IMR-90 (cell line): ENCODE measurements around the gene C12orf57. TPM values are rescaled to one million over a fixed set of nuclear protein-coding genes. Genes with fewer than 3 reads are reported as not detected.

Experiments used
- ATAC-seq: fragments of 200-7000 bp; cut with Tn5 transposase; 2 replicates; pipeline ENCODE4 v1.9.1; 2020; ENCODE audit warnings: low read depth, mild to moderate bottlenecking, moderate library complexity
- BruUV-seq: library from RNA; stranded (reverse); fragments of 400-500 nt; replicated peaks from 2 replicates; lab custom pipeline; 2021; lab: Mats Ljungman, UMichigan
- CTCF ChIA-PET: fragments of 300-600 bp; formaldehyde crosslinking; extraction: SDS; loops from one replicate; lab custom pipeline; 2021; ENCODE audit warnings: antibody characterized with exemption; lab: Yijun Ruan, JAX
- POLR2A ChIA-PET: fragments of 300-600 bp; sonication (Branson Sonifier 250); formaldehyde crosslinking; loops from one replicate; lab custom pipeline; 2022; ENCODE audit warnings: antibody characterized with exemption; ENCODE audit not compliant: unreplicated experiment; lab: Charles Lee
- DNase-seq: peaks from one replicate; pipeline ENCODE4 v3.0.0; 2013
- H2AFZ ChIP-seq: replicated peaks from 2 replicates; pipeline ENCODE3; 2013; ENCODE audit warnings: low read length, mild to moderate bottlenecking; ENCODE audit not compliant: poor library complexity
- H2AK5ac ChIP-seq: 2 replicates; pipeline ENCODE4 v1.6.1; 2013; ENCODE audit warnings: low read depth, low read length, inconsistent platforms
- H2AK9ac ChIP-seq: replicated peaks from 2 replicates; pipeline ENCODE3; 2013; ENCODE audit warnings: mild to moderate bottlenecking, low read depth, low read length, moderate library complexity; ENCODE audit not compliant: poor library complexity
- H2BK120ac ChIP-seq: 2 replicates; pipeline ENCODE4 v1.6.1; 2013; ENCODE audit warnings: low read depth, low read length, inconsistent platforms
- H2BK15ac ChIP-seq: 3 replicates; pipeline ENCODE4 v1.6.1; 2013; ENCODE audit warnings: low read depth, low read length, inconsistent platforms
- H2BK20ac ChIP-seq: 2 replicates; pipeline ENCODE4 v1.6.1; 2013; ENCODE audit warnings: low read depth, mild to moderate bottlenecking, inconsistent platforms, low read length, moderate library complexity
- H2BK5ac ChIP-seq: 2 replicates; pipeline ENCODE4 v1.6.1; 2013; ENCODE audit warnings: mild to moderate bottlenecking, low read depth, low read length, inconsistent platforms; ENCODE audit not compliant: poor library complexity, severe bottlenecking
- H3K14ac ChIP-seq: replicated peaks from 2 replicates; pipeline ENCODE4 v1.6.1; 2013; ENCODE audit warnings: low read depth, low read length, inconsistent platforms
- H3K18ac ChIP-seq: 2 replicates; pipeline ENCODE4 v1.6.1; 2013; ENCODE audit warnings: low read depth, low read length, control low read depth
- H3K23ac ChIP-seq: 2 replicates; pipeline ENCODE4 v1.6.1; 2013; ENCODE audit warnings: low read depth, low read length, inconsistent platforms
- H3K27ac ChIP-seq: 2 replicates; pipeline ENCODE4 v1.5.1; 2013; ENCODE audit warnings: mild to moderate bottlenecking, control low read depth, low read length; ENCODE audit not compliant: insufficient read depth
- H3K27me3 ChIP-seq: 2 replicates; pipeline ENCODE4 v1.6.1; 2013; ENCODE audit warnings: low read length; ENCODE audit not compliant: control insufficient read depth, insufficient read depth
- H3K36me3 ChIP-seq: 2 replicates; pipeline ENCODE4 v1.6.1; 2013; ENCODE audit warnings: low read length, mixed read lengths; ENCODE audit not compliant: control insufficient read depth, insufficient read depth
- H3K4ac ChIP-seq: 2 replicates; pipeline ENCODE4 v1.6.1; 2013; ENCODE audit warnings: low read depth, low read length, inconsistent platforms
- H3K4me1 ChIP-seq: 2 replicates; pipeline ENCODE4 v1.6.1; 2013; ENCODE audit warnings: low read length, mixed read lengths; ENCODE audit not compliant: control insufficient read depth, insufficient read depth
- H3K4me2 ChIP-seq: 2 replicates; pipeline ENCODE4 v1.6.1; 2013; ENCODE audit warnings: low read depth, mild to moderate bottlenecking, control low read depth, low read length, moderate library complexity
- H3K4me3 ChIP-seq: 2 replicates; pipeline ENCODE4 v1.5.1; 2013; ENCODE audit warnings: low read depth, mild to moderate bottlenecking, control low read depth, low read length, moderate library complexity; ENCODE audit not compliant: insufficient read depth
- H3K56ac ChIP-seq: 2 replicates; pipeline ENCODE4 v1.6.1; 2013; ENCODE audit warnings: low read length, inconsistent platforms; ENCODE audit not compliant: insufficient read depth; ENCODE audit errors: extremely low read depth
- H3K79me1 ChIP-seq, 2 experiments: 2 replicates each; pipeline ENCODE4 v1.6.1; 2013; ENCODE audit warnings: low read length in 2 of 2, inconsistent platforms in 1 of 2, low read depth in 1 of 2
- H3K9ac ChIP-seq: 2 replicates; pipeline ENCODE4 v1.6.1; 2013; ENCODE audit warnings: low read depth, low read length, control low read depth
- H3K9me1 ChIP-seq: 2 replicates; pipeline ENCODE4 v1.6.1; 2013; ENCODE audit warnings: low read length, inconsistent platforms; ENCODE audit not compliant: insufficient read depth
- H3K9me3 ChIP-seq: 2 replicates; pipeline ENCODE4 v1.6.1; 2013; ENCODE audit warnings: low read length; ENCODE audit not compliant: control insufficient read depth, insufficient read depth
- H4K20me1 ChIP-seq: 2 replicates; pipeline ENCODE4 v1.6.1; 2013; ENCODE audit warnings: low read length, inconsistent platforms; ENCODE audit not compliant: insufficient read depth
- H4K5ac ChIP-seq: 2 replicates; pipeline ENCODE4 v1.6.1; 2013; ENCODE audit warnings: mild to moderate bottlenecking, low read depth, low read length, control low read depth
- H4K8ac ChIP-seq, 2 experiments: 2 replicates each; pipeline ENCODE4 v1.6.1; 2013; ENCODE audit warnings: low read depth in 2 of 2, low read length in 2 of 2, control low read depth in 1 of 2, inconsistent platforms in 1 of 2
- H4K91ac ChIP-seq: 2 replicates; pipeline ENCODE4 v1.6.1; 2013; ENCODE audit warnings: low read depth, low read length, inconsistent platforms; ENCODE audit not compliant: insufficient read depth
- BHLHE40 ChIP-seq: fragments of 150-350 bp; IDR thresholded peaks from 2 replicates; pipeline ENCODE4 v1.6.1; 2016; ENCODE audit warnings: mild to moderate bottlenecking, low read depth, low read length
- CEBPB ChIP-seq: IDR thresholded peaks from 2 replicates; pipeline ENCODE4 v1.6.1; 2012; ENCODE audit warnings: low read depth, low read length, improper control_type of control experiment
- MAZ ChIP-seq: IDR thresholded peaks from 2 replicates; pipeline ENCODE4 v1.6.1; 2012; ENCODE audit warnings: low read depth, mild to moderate bottlenecking, low read length, improper control_type of control experiment, moderate library complexity, borderline replicate concordance
- MXI1 ChIP-seq: IDR thresholded peaks from 2 replicates; pipeline ENCODE4 v1.6.1; 2012; ENCODE audit warnings: low read depth, mild to moderate bottlenecking, low read length, moderate library complexity, borderline replicate concordance
- POLR2A ChIP-seq: IDR thresholded peaks from 2 replicates; pipeline ENCODE4 v1.6.1; 2012; ENCODE audit warnings: mild to moderate bottlenecking, low read depth, low read length
- SMC3 ChIP-seq: fragments of 150-350 bp; IDR thresholded peaks from 2 replicates; pipeline ENCODE4 v1.6.1; 2016; ENCODE audit warnings: low read depth, mild to moderate bottlenecking, antibody characterized with exemption, low read length, moderate library complexity
- WGBS, 2 experiments: methylation state at CpG; one replicate each; pipeline versions ENCODE4 v1.1.5 to v1.1.7; 2013; ENCODE audit warnings: missing lambda C conversion rate in 2 of 2; ENCODE audit not compliant: insufficient read length in 1 of 2; ENCODE audit errors: extremely low coverage in 2 of 2; 5-methylcytosine and 5-hydroxymethylcytosine counted together
- dilution Hi-C: fragments of 300-500 bp; cut with HindIII; formaldehyde crosslinking; loops from one replicate; pipeline ENCODE4 v1.14.3; 2018; ENCODE audit warnings: low sequenced_read_pairs; ENCODE audit not compliant: unreplicated experiment
- in situ Hi-C: fragments of 300-500 bp; cut with MboI; formaldehyde crosslinking; loops from 3 replicates; pipeline ENCODE4 v1.14.3; 2019; ENCODE audit warnings: low sequenced_read_pairs, inconsistent platforms, mixed read lengths
- intact Hi-C: fragments of 100-400 bp; cut with micrococcal nuclease; formaldehyde crosslinking; loops from 2 replicates; pipeline ENCODE4 v1.10.0; 2022
- polyA plus RNA-seq, 3 experiments: library from polyadenylated mRNA; depleted of rRNA; stranded (reverse); fragments of >200 nt; gene quantifications; 2 replicates each; pipeline ENCODE4 v1.2.3, GENCODE V29; 2012; ENCODE audit warnings: low replicate concordance in 1 of 3
- total RNA-seq: library from RNA; depleted of rRNA; stranded (reverse); fragments of >200 nt; gene quantifications from 2 replicates; pipeline ENCODE4 v1.2.3, GENCODE V29; 2012

The C12orf57 gene
- total and polyA plus RNA-seq, 2 of the 4 experiments (the other 2 are of a cell fraction): 238 to 530 TPM

- no peaks in the 10 kb centered on the region for H3K9me3 ChIP-seq
- peak within 1 kb of the TSS; percentile 96 for H2AFZ ChIP-seq
- peak within 1 kb of the TSS; percentile 92 for H4K5ac ChIP-seq
- H3K56ac ChIP-seq: 0 out of 2 replicates have a peak within 1 kb of the TSS, but pooled peaks have one; percentile 29
- peak within 1 kb of the TSS; percentile 89 for H2AK9ac ChIP-seq
- peak within 1 kb of the TSS; percentile 44 for H3K18ac ChIP-seq
- intact Hi-C loops (no loop called here), dilution Hi-C loops (no loop called here), in situ Hi-C loops (no loop called here)
- H4K8ac ChIP-seq: peak within 1 kb of the TSS; percentile 94 to 98
- peak within 1 kb of the TSS; percentile 81 for H3K9ac ChIP-seq
- DNase-seq: peak; percentile 93
- WGBS, 2 experiments: 2% methylated on average over 15 of the region's 34 CpGs; no CpG with 5 or more reads in 1 of the 2 experiments
- H2BK120ac ChIP-seq: peak within 1 kb of the TSS; percentile 57; the same call in 1 of the 2 replicates
- ChIA-PET POLR2A (interaction anchor here (1.0 kb wide), 1 partner anchor 21 kb away, joined by 4 read pairs; no protein-coding TSS in a partner anchor), CTCF (interaction anchor here (0.5 to 2.3 kb wide), 3 partner anchors 13 to 92 kb away, joined by 3 to 9 read pairs (median 7); no protein-coding TSS in a partner anchor)
- H4K91ac ChIP-seq: peak within 1 kb of the TSS; percentile 57
- no peaks in the 10 kb centered on the region for H4K20me1 ChIP-seq
- peak within 1 kb of the TSS; percentile 25 for H2BK5ac ChIP-seq
- H3K4me1 ChIP-seq: peaks cover 3% of the 10 kb centered on the region; the same call in 1 of the 2 replicates
- peak within 1 kb of the TSS; percentile 74 for H3K27ac ChIP-seq
- peak within 1 kb of the TSS; percentile 85 for H3K14ac ChIP-seq
- peak within 1 kb of the TSS; percentile 65 for H2AK5ac ChIP-seq
- H3K79me1 ChIP-seq: no peaks in the 10 kb centered on the region; a peak in 1 of 4 replicates
- BruUV-seq: no TSS peak
- H3K4me3 ChIP-seq: peak within 1 kb of the TSS; percentile 90
- peak; percentile 99 for ATAC-seq
- H3K4me2 ChIP-seq: peak within 1 kb of the TSS; percentile 96
- H3K36me3 ChIP-seq: no peaks in the 10 kb centered on the region; the same call in 1 of the 2 replicates
- peaks cover 4% of the 10 kb centered on the region; the same call in 1 of the 2 replicates for H3K9me1 ChIP-seq
- peak within 1 kb of the TSS; percentile 54; the same call in 2 of the 3 replicates for H2BK15ac ChIP-seq
- no peaks in the 10 kb centered on the region for H3K27me3 ChIP-seq
- peak within 1 kb of the TSS; percentile 76 for H3K4ac ChIP-seq
- no peak for TF ChIP-seq SMC3
- peak; percentile 6; the same call in 1 of the 2 replicates for TF ChIP-seq MAZ
- TF ChIP-seq MXI1: 0 out of 2 replicates have a peak, but pooled peaks have one; percentile 14
- TF ChIP-seq BHLHE40: no peak
- TF ChIP-seq CEBPB: peak; percentile 75
- TF ChIP-seq POLR2A: peak; percentile 60; the same call in 1 of the 2 replicates
- H2BK20ac ChIP-seq: peak within 1 kb of the TSS; percentile 63; the same call in 1 of the 2 replicates
- H3K23ac ChIP-seq: peak within 1 kb of the TSS; percentile 21; the same call in 1 of the 2 replicates
Observed at GRCh38 chr12:6904280-6905276, 39.2 kb upstream of the C12orf57 start, which contains the start of gene LRRC23. Gene LRRC23, plus strand, starts transcription at chr12:6904822. Its CDS starts 812 bp downstream, at chr12:6905634.
